Measurements from ENCODE around the gene CRYBG2. TPM values are rescaled to one million over a fixed set of nuclear protein-coding genes. Genes with fewer than 3 reads are reported as not detected.

CRYBG2 gene
- total and polyA plus RNA-seq, 2 of the 13 experiments (the other 11 are each of a cell fraction or from before 2014, with no cell fraction given), result 1.3 to 2.9 TPM

DNA sequence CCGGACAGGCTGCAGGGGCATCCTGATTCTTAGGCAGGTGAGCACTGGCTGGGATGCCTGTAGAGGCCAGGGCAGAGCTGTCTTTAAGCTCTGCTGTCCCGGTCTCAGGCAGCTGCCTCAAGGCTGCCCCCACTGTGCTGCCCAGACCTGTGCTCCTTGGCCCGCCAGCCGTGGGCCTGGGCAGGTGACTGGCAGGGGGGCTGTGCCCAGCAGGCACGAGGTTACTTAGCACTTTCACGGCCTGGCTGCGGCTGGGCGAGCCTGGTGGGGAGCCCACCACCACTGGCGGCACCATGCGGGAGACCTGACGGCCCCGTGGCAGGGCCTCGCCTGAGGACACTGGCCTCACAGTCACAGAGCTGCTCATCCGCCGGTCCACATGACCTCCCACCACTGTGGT lies 8.2 kb downstream of the CRYBG2 start (continued):
- TF ChIP-seq, protein P1, sequence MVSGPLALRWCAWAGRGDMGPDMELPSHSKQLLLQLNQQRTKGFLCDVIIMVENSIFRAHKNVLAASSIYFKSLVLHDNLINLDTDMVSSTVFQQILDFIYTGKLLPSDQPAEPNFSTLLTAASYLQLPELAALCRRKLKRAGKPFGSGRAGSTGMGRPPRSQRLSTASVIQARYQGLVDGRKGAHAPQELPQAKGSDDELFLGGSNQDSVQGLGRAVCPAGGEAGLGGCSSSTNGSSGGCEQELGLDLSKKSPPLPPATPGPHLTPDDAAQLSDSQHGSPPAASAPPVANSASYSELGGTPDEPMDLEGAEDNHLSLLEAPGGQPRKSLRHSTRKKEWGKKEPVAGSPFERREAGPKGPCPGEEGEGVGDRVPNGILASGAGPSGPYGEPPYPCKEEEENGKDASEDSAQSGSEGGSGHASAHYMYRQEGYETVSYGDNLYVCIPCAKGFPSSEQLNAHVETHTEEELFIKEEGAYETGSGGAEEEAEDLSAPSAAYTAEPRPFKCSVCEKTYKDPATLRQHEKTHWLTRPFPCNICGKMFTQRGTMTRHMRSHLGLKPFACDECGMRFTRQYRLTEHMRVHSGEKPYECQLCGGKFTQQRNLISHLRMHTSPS (CRISPR knock-in tag; IDR thresholded peaks at IDR 0.05; ENCODE audit: low read depth), result no peak
- no peak for TF ChIP-seq MTF2 (CRISPR knock-in tag; IDR thresholded peaks at IDR 0.05; ENCODE audit: borderline replicate concordance)
- no peak for TF ChIP-seq ZNF235 (CRISPR knock-in tag; IDR thresholded peaks at IDR 0.05; ENCODE audit: borderline replicate concordance)
- TF ChIP-seq, protein P2, sequence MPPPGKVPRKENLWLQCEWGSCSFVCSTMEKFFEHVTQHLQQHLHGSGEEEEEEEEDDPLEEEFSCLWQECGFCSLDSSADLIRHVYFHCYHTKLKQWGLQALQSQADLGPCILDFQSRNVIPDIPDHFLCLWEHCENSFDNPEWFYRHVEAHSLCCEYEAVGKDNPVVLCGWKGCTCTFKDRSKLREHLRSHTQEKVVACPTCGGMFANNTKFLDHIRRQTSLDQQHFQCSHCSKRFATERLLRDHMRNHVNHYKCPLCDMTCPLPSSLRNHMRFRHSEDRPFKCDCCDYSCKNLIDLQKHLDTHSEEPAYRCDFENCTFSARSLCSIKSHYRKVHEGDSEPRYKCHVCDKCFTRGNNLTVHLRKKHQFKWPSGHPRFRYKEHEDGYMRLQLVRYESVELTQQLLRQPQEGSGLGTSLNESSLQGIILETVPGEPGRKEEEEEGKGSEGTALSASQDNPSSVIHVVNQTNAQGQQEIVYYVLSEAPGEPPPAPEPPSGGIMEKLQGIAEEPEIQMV (CRISPR knock-in tag; IDR thresholded peaks at IDR 0.05; ENCODE audit: low read depth), result no peak
- TF ChIP-seq, protein P3, sequence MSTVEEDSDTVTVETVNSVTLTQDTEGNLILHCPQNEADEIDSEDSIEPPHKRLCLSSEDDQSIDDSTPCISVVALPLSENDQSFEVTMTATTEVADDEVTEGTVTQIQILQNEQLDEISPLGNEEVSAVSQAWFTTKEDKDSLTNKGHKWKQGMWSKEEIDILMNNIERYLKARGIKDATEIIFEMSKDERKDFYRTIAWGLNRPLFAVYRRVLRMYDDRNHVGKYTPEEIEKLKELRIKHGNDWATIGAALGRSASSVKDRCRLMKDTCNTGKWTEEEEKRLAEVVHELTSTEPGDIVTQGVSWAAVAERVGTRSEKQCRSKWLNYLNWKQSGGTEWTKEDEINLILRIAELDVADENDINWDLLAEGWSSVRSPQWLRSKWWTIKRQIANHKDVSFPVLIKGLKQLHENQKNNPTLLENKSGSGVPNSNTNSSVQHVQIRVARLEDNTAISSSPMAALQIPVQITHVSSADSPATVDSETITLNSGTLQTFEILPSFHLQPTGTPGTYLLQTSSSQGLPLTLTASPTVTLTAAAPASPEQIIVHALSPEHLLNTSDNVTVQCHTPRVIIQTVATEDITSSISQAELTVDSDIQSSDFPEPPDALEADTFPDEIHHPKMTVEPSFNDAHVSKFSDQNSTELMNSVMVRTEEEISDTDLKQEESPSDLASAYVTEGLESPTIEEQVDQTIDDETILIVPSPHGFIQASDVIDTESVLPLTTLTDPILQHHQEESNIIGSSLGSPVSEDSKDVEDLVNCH (CRISPR knock-in tag; IDR thresholded peaks at IDR 0.05), result no peak
- TF ChIP-seq ZNF558 (CRISPR knock-in tag; IDR thresholded peaks at IDR 0.05; ENCODE audit: borderline replicate concordance), result no peak
- no peak for TF ChIP-seq NR2F1 (CRISPR knock-in tag; IDR thresholded peaks at IDR 0.05)
- no peak for TF ChIP-seq ZNF772 (CRISPR knock-in tag; IDR thresholded peaks at IDR 0.05)
